ENCODE data around the gene ERP44.

DNA sequence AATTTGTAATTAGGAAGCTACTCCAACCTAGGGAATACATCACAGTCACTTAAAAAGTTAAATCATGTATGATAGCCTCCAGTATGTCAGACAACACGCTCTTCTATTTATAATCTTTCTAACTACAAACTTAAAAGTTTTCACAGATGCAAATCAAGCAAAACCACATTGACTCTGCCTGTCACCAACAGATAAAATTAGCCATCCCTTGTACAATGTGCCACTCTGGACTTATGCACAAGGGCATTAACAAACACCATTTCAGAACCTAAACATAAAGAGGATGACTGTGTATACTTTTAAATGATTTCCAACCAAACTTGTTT lies 14.7 kb downstream of the ERP44 start:
- TF ChIP-seq CTCF (IDR thresholded peaks at IDR 0.05) (no peak), POLR2A (IDR thresholded peaks at IDR 0.05) (no peak)
